HEK293 (cell line): ENCODE measurements around the gene HIPK1.

Source experiments
- MYNN ChIP-seq: fragments of 450-650 bp; formaldehyde crosslinking; IDR thresholded peaks from 2 replicates; pipeline ENCODE4 v1.5.1; 2016; ENCODE audit warnings: missing biosample characterization, missing genetic modification characterization, borderline replicate concordance
- SETDB1 ChIP-seq: IDR thresholded peaks from one replicate; pipeline ENCODE4 v1.6.1; 2017; ENCODE audit warnings: mild to moderate bottlenecking, low read length, moderate library complexity, mixed read lengths; ENCODE audit not compliant: insufficient read length
- SP2 ChIP-seq: fragments of 450-650 bp; formaldehyde crosslinking; IDR thresholded peaks from 2 replicates; pipeline ENCODE4 v1.5.1; 2016; ENCODE audit warnings: missing biosample characterization, missing genetic modification characterization
- ZNF510 ChIP-seq: fragments of 450-650 bp; formaldehyde crosslinking; IDR thresholded peaks from 2 replicates; pipeline ENCODE4 v1.5.1; 2018; ENCODE audit warnings: mild to moderate bottlenecking, missing genetic modification characterization, missing biosample characterization; ENCODE audit not compliant: insufficient replicate concordance
- ZNF585B ChIP-seq: fragments of 450-650 bp; formaldehyde crosslinking; IDR thresholded peaks from 2 replicates; pipeline ENCODE4 v1.5.1; 2016; ENCODE audit warnings: missing biosample characterization, missing genetic modification characterization
- TF ChIP-seq, protein P1 (sequence below): fragments of 450-650 bp; formaldehyde crosslinking; IDR thresholded peaks from 2 replicates; pipeline ENCODE4 v1.5.1; 2016; ENCODE audit warnings: missing biosample characterization, missing genetic modification characterization

- TF ChIP-seq SETDB1: no peak
- no peak for TF ChIP-seq ZNF585B (tag by site-specific recombination)
- TF ChIP-seq, protein P1, sequence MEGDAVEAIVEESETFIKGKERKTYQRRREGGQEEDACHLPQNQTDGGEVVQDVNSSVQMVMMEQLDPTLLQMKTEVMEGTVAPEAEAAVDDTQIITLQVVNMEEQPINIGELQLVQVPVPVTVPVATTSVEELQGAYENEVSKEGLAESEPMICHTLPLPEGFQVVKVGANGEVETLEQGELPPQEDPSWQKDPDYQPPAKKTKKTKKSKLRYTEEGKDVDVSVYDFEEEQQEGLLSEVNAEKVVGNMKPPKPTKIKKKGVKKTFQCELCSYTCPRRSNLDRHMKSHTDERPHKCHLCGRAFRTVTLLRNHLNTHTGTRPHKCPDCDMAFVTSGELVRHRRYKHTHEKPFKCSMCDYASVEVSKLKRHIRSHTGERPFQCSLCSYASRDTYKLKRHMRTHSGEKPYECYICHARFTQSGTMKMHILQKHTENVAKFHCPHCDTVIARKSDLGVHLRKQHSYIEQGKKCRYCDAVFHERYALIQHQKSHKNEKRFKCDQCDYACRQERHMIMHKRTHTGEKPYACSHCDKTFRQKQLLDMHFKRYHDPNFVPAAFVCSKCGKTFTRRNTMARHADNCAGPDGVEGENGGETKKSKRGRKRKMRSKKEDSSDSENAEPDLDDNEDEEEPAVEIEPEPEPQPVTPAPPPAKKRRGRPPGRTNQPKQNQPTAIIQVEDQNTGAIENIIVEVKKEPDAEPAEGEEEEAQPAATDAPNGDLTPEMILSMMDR (tag by site-specific recombination): no peak
- no peak for TF ChIP-seq SP2 (tag by site-specific recombination)
- TF ChIP-seq ZNF510 (tag by site-specific recombination): no peak
- TF ChIP-seq MYNN (tag by site-specific recombination): no peak
These were observed 29.6 kb downstream of the HIPK1 start for GRCh38 chr1:113958691-113959090.
